H1 (cell line): ENCODE data around the gene TFAP2D. TPM values are rescaled to one million over a fixed set of nuclear protein-coding genes. Genes with fewer than 3 reads are reported as not detected.

Source experiments
- CTCF ChIA-PET: fragments of 300-600 bp; sonication (Branson Sonifier 250); formaldehyde crosslinking; loops from one replicate; lab custom pipeline; 2021; ENCODE audit not compliant: partially characterized antibody; lab: Charles Lee
- POLR2A ChIA-PET: fragments of 300-600 bp; sonication (Branson Sonifier 250); formaldehyde crosslinking; loops from one replicate; lab custom pipeline; 2021; ENCODE audit warnings: inconsistent platforms; ENCODE audit not compliant: partially characterized antibody; lab: Charles Lee
- DNase-seq, 2 experiments: peaks; one replicate each; pipeline versions ENCODE4 v3.0.0 to v3.0.0-alpha.2; 2010 to 2022; ENCODE audit warnings: low spot score in 2 of 2, low read depth in 1 of 2, mixed read lengths in 1 of 2
- FAIRE-seq: peaks from 2 replicates; lab custom pipeline; 2011; peaks lifted over from hg19 to GRCh38; lab: Jason Lieb, UNC
- H2AFZ ChIP-seq: 2 replicates; pipeline ENCODE4 v1.8.1; 2012; ENCODE audit warnings: low read length, inconsistent platforms
- H2AK5ac ChIP-seq: 2 replicates; pipeline ENCODE4 v1.6.1; 2013; ENCODE audit warnings: low read depth, low read length
- H2BK120ac ChIP-seq: replicated peaks from 2 replicates; pipeline ENCODE3; 2013; ENCODE audit warnings: low read depth, low read length, inconsistent platforms
- H2BK12ac ChIP-seq: 2 replicates; pipeline ENCODE4 v1.6.1; 2013; ENCODE audit warnings: low read depth, low read length
- H2BK15ac ChIP-seq: 2 replicates; pipeline ENCODE4 v1.6.1; 2013; ENCODE audit warnings: low read length
- H2BK20ac ChIP-seq: 2 replicates; pipeline ENCODE4 v1.6.1; 2013; ENCODE audit warnings: low read length
- H2BK5ac ChIP-seq: 2 replicates; pipeline ENCODE4 v1.6.1; 2013; ENCODE audit warnings: low read depth, low read length
- H3K14ac ChIP-seq: 2 replicates; pipeline ENCODE4 v1.6.1; 2013; ENCODE audit warnings: inconsistent platforms; ENCODE audit not compliant: insufficient read length
- H3K18ac ChIP-seq: 2 replicates; pipeline ENCODE4 v1.6.1; 2013; ENCODE audit warnings: low read length; ENCODE audit errors: extremely low read depth
- H3K23ac ChIP-seq: 2 replicates; pipeline ENCODE4 v1.6.1; 2013; ENCODE audit warnings: inconsistent platforms; ENCODE audit not compliant: insufficient read length
- H3K23me2 ChIP-seq: 2 replicates; pipeline ENCODE4 v1.6.1; 2013; ENCODE audit warnings: low read depth, low read length
- H3K27ac ChIP-seq: 2 replicates; pipeline ENCODE4 v1.6.1; 2011; ENCODE audit warnings: low read depth, low read length, inconsistent platforms
- H3K27me3 ChIP-seq, 4 experiments: replicated peaks in 1 of 4; 1 replicate in 1 of 4; 2 replicates in 3 of 4; pipeline versions ENCODE4 v1.6.1 to v1.8.1; 2011 to 2013; ENCODE audit warnings: low read length in 3 of 4, mild to moderate bottlenecking in 3 of 4, inconsistent platforms in 2 of 4, mixed read lengths in 2 of 4, moderate library complexity in 1 of 4; ENCODE audit not compliant: control insufficient read depth in 3 of 4, insufficient read depth in 3 of 4; ENCODE audit errors: extremely low read depth in 1 of 4
- H3K36me3 ChIP-seq, 4 experiments: 2 replicates each; pipeline versions ENCODE4 v1.6.1 to v1.8.1; 2011 to 2013; ENCODE audit warnings: mild to moderate bottlenecking in 4 of 4, low read length in 3 of 4, moderate library complexity in 2 of 4, control low read depth in 1 of 4, inconsistent platforms in 1 of 4; ENCODE audit not compliant: insufficient read depth in 4 of 4, control insufficient read depth in 2 of 4
- H3K4ac ChIP-seq: replicated peaks from 2 replicates; pipeline ENCODE3; 2013; ENCODE audit warnings: low read length, low read depth, mixed read lengths, inconsistent platforms; ENCODE audit not compliant: insufficient read length
- H3K4me1 ChIP-seq, 4 experiments: replicated peaks in 1 of 4; 1 replicate in 1 of 4; 2 replicates in 3 of 4; pipeline versions ENCODE4 v1.6.1 to v1.8.1; 2011 to 2013; ENCODE audit warnings: low read length in 3 of 4, inconsistent platforms in 2 of 4, mixed read lengths in 1 of 4; ENCODE audit not compliant: insufficient read depth in 4 of 4, control insufficient read depth in 3 of 4
- H3K4me2 ChIP-seq, 2 experiments: 2 replicates each; pipeline versions ENCODE4 v1.6.1 to v1.8.1; 2011 to 2013; ENCODE audit warnings: low read depth in 2 of 2, low read length in 2 of 2, control low read depth in 1 of 2, inconsistent platforms in 1 of 2, mild to moderate bottlenecking in 1 of 2; ENCODE audit not compliant: insufficient read depth in 1 of 2
- H3K4me3 ChIP-seq, 4 experiments: fragments of 200-600, 300-600 bp in 1 of 4; sonication (generic), shearing (Covaris generic), sonication (Bioruptor Twin) in 1 of 4; 2 replicates each; pipeline versions ENCODE4 v1.5.1 to v1.8.1; 2011 to 2016; ENCODE audit warnings: low read length in 4 of 4, low read depth in 3 of 4, control low read depth in 2 of 4, inconsistent platforms in 2 of 4, mild to moderate bottlenecking in 2 of 4, mixed read lengths in 1 of 4, moderate library complexity in 1 of 4; ENCODE audit not compliant: insufficient read depth in 2 of 4; ENCODE audit errors: extremely low read depth in 1 of 4
- H3K56ac ChIP-seq: replicated peaks from 2 replicates; pipeline ENCODE3; 2013; ENCODE audit warnings: low read depth, mild to moderate bottlenecking, mixed read lengths, low read length, inconsistent platforms; ENCODE audit not compliant: insufficient read length
- H3K79me1 ChIP-seq: 2 replicates; pipeline ENCODE4 v1.6.1; 2013; ENCODE audit warnings: low read depth, low read length, control low read depth
- H3K79me2 ChIP-seq, 2 experiments: 2 replicates each; pipeline versions ENCODE4 v1.6.1 to v1.8.1; 2012 to 2013; ENCODE audit warnings: low read length in 2 of 2, mild to moderate bottlenecking in 2 of 2, inconsistent platforms in 1 of 2; ENCODE audit not compliant: insufficient read depth in 2 of 2, control insufficient read depth in 1 of 2
- H3K9ac ChIP-seq, 4 experiments: replicated peaks in 1 of 4; 1 replicate in 1 of 4; 2 replicates in 3 of 4; pipeline versions ENCODE4 v1.6.1 to v1.8.1; 2011 to 2013; ENCODE audit warnings: low read depth in 3 of 4, low read length in 3 of 4, control low read depth in 2 of 4, mild to moderate bottlenecking in 2 of 4, moderate library complexity in 2 of 4, inconsistent platforms in 1 of 4; ENCODE audit errors: extremely low read depth in 1 of 4
- H3K9me3 ChIP-seq, 2 experiments: 2 replicates each; pipeline versions ENCODE4 v1.6.1 to v1.8.1; 2012 to 2013; ENCODE audit warnings: mild to moderate bottlenecking in 2 of 2, moderate library complexity in 2 of 2, control low read depth in 1 of 2, inconsistent platforms in 1 of 2, low read depth in 1 of 2, low read length in 1 of 2, mixed read lengths in 1 of 2; ENCODE audit not compliant: insufficient read depth in 2 of 2
- H4K20me1 ChIP-seq, 2 experiments: replicated peaks in 1 of 2; 2 replicates each; pipeline versions ENCODE3 to v1.8.1; 2011 to 2013; ENCODE audit warnings: inconsistent platforms in 2 of 2, low read length in 2 of 2, mild to moderate bottlenecking in 1 of 2; ENCODE audit not compliant: insufficient read depth in 2 of 2, control insufficient read depth in 1 of 2
- H4K5ac ChIP-seq: 2 replicates; pipeline ENCODE4 v1.6.1; 2013; ENCODE audit warnings: low read length, low read depth, mixed read lengths, inconsistent platforms; ENCODE audit not compliant: insufficient read length
- H4K8ac ChIP-seq: 2 replicates; pipeline ENCODE4 v1.8.0; 2013; ENCODE audit warnings: mild to moderate bottlenecking, moderate library complexity, low read length, inconsistent platforms; ENCODE audit not compliant: insufficient read depth; ENCODE audit errors: extremely low read depth
- H4K91ac ChIP-seq: replicated peaks from 2 replicates; pipeline ENCODE3; 2013; ENCODE audit warnings: low read length, mixed read lengths, inconsistent platforms; ENCODE audit not compliant: insufficient read length
- BRCA1 ChIP-seq: IDR thresholded peaks from 2 replicates; pipeline ENCODE4 v1.6.1; 2012; ENCODE audit warnings: low read depth, low read length, improper control_type of control experiment
- RNF2 ChIP-seq: fragments of 200-900, 300-1000 bp; sonication (generic); IDR thresholded peaks from 2 replicates; pipeline ENCODE4 v1.7.1; 2016; ENCODE audit warnings: borderline replicate concordance, low read depth, mild to moderate bottlenecking, antibody characterized with exemption, low read length; ENCODE audit not compliant: poor library complexity, severe bottlenecking; ENCODE audit errors: missing control alignments
- WGBS, 2 experiments: shearing (Covaris generic) in 1 of 2; methylation state at CpG; one replicate each; pipeline versions ENCODE4 v1.1.6 to v1.1.7; 2013 to 2015; ENCODE audit warnings: low lambda C conversion rate in 2 of 2, mixed read lengths in 2 of 2, inconsistent platforms in 1 of 2, low coverage in 1 of 2, missing lambda C conversion rate in 1 of 2; ENCODE audit not compliant: insufficient replicate concordance in 2 of 2, insufficient coverage in 1 of 2, insufficient read length in 1 of 2; ENCODE audit errors: extremely low coverage in 1 of 2, missing lambda C conversion rate in 1 of 2; 5-methylcytosine and 5-hydroxymethylcytosine counted together
- polyA plus RNA-seq, 7 experiments: library from polyadenylated mRNA; depleted of rRNA in 3 of 7; stranded (reverse) in 5 of 7; unstranded in 2 of 7; fragments of >200 nt in 5 of 7; fragments of 200-250 nt in 2 of 7; gene quantifications; 1 replicate in 5 of 7; 2 replicates in 1 of 7; 4 replicates in 1 of 7; pipeline versions ENCODE4 v1.2.1 to v1.2.3, GENCODE V29; 2011 to 2013; ENCODE audit warnings: missing spikeins in 2 of 7, mixed read lengths in 2 of 7
- total RNA-seq: library from RNA; stranded (reverse); fragmentation: NEBNext Ultra II Directional; extraction: Animal tissue kit (Norgen Biotek cat#: 25700); gene quantifications from 2 replicates; pipeline ENCODE4 v1.2.1, GENCODE V29; 2021

The TFAP2D gene
- total and polyA plus RNA-seq, 2 of the 8 experiments (the other 6 are each of a cell fraction or from before 2014, with no cell fraction given) = not detected

- Histone ChIP-seq H3K27me3 (peaks cover 49 to 74% (median 61%) of the 10 kb centered on the region in 4 experiments), H3K9ac (no peak overlapping the region), H3K4me3 (no peak overlapping the region), H2AK5ac (no peak overlapping the region), H3K23ac (no peak overlapping the region), H4K91ac (no peak overlapping the region), H4K20me1 (peaks cover 2% of the 10 kb centered on the region in 2 experiments), H2BK12ac (no peak overlapping the region), H2BK20ac (no peak overlapping the region), H3K18ac (no peak overlapping the region), H3K4ac (no peak overlapping the region), H2AFZ (no peak overlapping the region), H2BK5ac (no peak overlapping the region), H3K79me2 (no peaks in the 10 kb centered on the region), H3K36me3 (peaks cover 0 to 3% (median 0%) of the 10 kb centered on the region in 4 experiments; a peak in 1 of 8 replicates), H3K56ac (no peak overlapping the region), H3K23me2 (peaks cover 5% of the 10 kb centered on the region; the same call in 1 of the 2 replicates), H3K9me3 (no peaks in the 10 kb centered on the region), H3K79me1 (no peaks in the 10 kb centered on the region), H3K27ac (no peak overlapping the region), H4K8ac (no peak overlapping the region), H2BK120ac (no peak overlapping the region), H3K14ac (no peak overlapping the region), H2BK15ac (no peak overlapping the region), H4K5ac (no peak overlapping the region), H3K4me1 (peaks cover 0 to 16% (median 10%) of the 10 kb centered on the region in 4 experiments; a peak in 6 of 7 replicates), H3K4me2 (peak overlapping the region in 1 of 2 experiments; percentile 28; a peak in 2 of 4 replicates)
- DNase-seq = no peak
- ChIA-PET CTCF (interaction anchor here (0.9 to 2.9 kb wide), 10 partner anchors 8 to 936 kb away, joined by 3 to 11 read pairs (median 3); no protein-coding TSS in a partner anchor), POLR2A (interaction anchor here (0.6 kb wide), 1 partner anchor 936 kb away, joined by 3 read pairs; no protein-coding TSS in a partner anchor)
- FAIRE-seq = no peak
- 21% methylated on average over 2 of the region's 2 CpGs; no CpG with 5 or more reads in 1 of the 2 experiments for WGBS, 2 experiments
- peak; percentile 59 for TF ChIP-seq RNF2
- no peak for TF ChIP-seq BRCA1
Measured at GRCh38 chr6:50817646-50817950, 104.3 kb downstream of the TFAP2D start.
